Thyroid gland (tissue), 4 donors: ENCODE measurements around the gene BCKDHB. TPM values are rescaled to one million over a fixed set of nuclear protein-coding genes. Genes with fewer than 3 reads are reported as not detected.
A peak's percentile ranks its signal among the peaks of the same experiment; 100 is the strongest.

Experiments
- DNase-seq, 2 donors: peaks; one replicate each; pipeline ENCODE4 v3.0.0-alpha.2; 2019
- H3K27ac ChIP-seq, 3 donors: fragments of 200-600 bp; sonication (generic); 1 replicate in 2 of 3; 2 replicates in 1 of 3; pipeline ENCODE4 v1.5.1; 2016 to 2019; ENCODE audit warnings: mild to moderate bottlenecking in 1 of 3, moderate library complexity in 1 of 3
- H3K27me3 ChIP-seq: fragments of 200-600 bp; sonication (generic); one replicate; pipeline ENCODE4 v1.5.1; 2019
- H3K36me3 ChIP-seq, 2 donors: fragments of 200-600 bp; sonication (generic); one replicate each; pipeline ENCODE4 v1.5.1; 2016 to 2019
- H3K4me1 ChIP-seq, 2 donors: fragments of 200-600 bp; sonication (generic); one replicate each; pipeline ENCODE4 v1.5.1; 2017 to 2019
- H3K4me3 ChIP-seq, 3 donors: fragments of 200-600 bp; sonication (generic); replicated peaks in 1 of 3; 1 replicate in 2 of 3; 2 replicates in 1 of 3; pipeline ENCODE4 v1.5.1; 2016; ENCODE audit warnings: mild to moderate bottlenecking in 1 of 3
- H3K9me3 ChIP-seq: fragments of 200-600 bp; sonication (generic); one replicate; pipeline ENCODE4 v1.5.1; 2017
- CTCF ChIP-seq, 6 experiments: fragments of 200-600 bp in 3 of 6; fragments of 450-650 bp in 3 of 6; sonication (generic) in 3 of 6; IDR thresholded peaks; one replicate each; pipeline ENCODE4 v1.5.1; 2016 to 2019; ENCODE audit warnings: antibody characterized with exemption in 6 of 6, mild to moderate bottlenecking in 2 of 6, inconsistent platforms in 1 of 6, moderate library complexity in 1 of 6
- POLR2A ChIP-seq, 2 donors: fragments of 450-650 bp; IDR thresholded peaks; one replicate each; pipeline ENCODE4 v1.6.1; 2017; ENCODE audit warnings: antibody characterized with exemption in 2 of 2, mild to moderate bottlenecking in 2 of 2, moderate library complexity in 1 of 2
- WGBS, 2 donors: methylation state at CpG; one replicate each; pipeline ENCODE4 v1.1.5; 2017; 5-methylcytosine and 5-hydroxymethylcytosine counted together
- intact Hi-C: fragments of 100-400 bp; cut with DNase I; formaldehyde crosslinking; loops from one replicate; pipeline ENCODE4 v1.15.1; 2023
- total RNA-seq, 4 donors: library from RNA; depleted of rRNA; stranded (reverse); fragments of >200 nt; gene quantifications; one replicate each; pipeline ENCODE4 v1.2.3, GENCODE V29; 2016

Gene BCKDHB
- total RNA-seq, 4 donors from 2014 or later = 16.7 to 36.9 (median 24.4) TPM

- Histone ChIP-seq H3K36me3 (no peaks in the 10 kb centered on the region), H3K27ac (no peak overlapping the region), H3K4me1 (peaks cover 3 to 6% of the 10 kb centered on the region in 2 donors), H3K27me3 (no peaks in the 10 kb centered on the region), H3K9me3 (no peaks in the 10 kb centered on the region), H3K4me3 (no peak overlapping the region)
- intact Hi-C loops = no loop called here
- 93 to 96% methylated on average over 4 of the region's 4 CpGs for WGBS, 2 donors
- no peak for DNase-seq
- no peak for TF ChIP-seq CTCF (IDR thresholded peaks at IDR 0.05)
Measured at GRCh38 chr6:80183019-80183795, 76.7 kb downstream of the BCKDHB start.

- no peak for TF ChIP-seq CTCF (IDR thresholded peaks at IDR 0.05)
- TF ChIP-seq POLR2A (IDR thresholded peaks at IDR 0.05) = no peak
- Histone ChIP-seq H3K36me3 (no peaks in the 10 kb centered on the region), H3K27me3 (no peaks in the 10 kb centered on the region), H3K4me1 (peaks cover 3 to 6% of the 10 kb centered on the region in 2 donors), H3K9me3 (no peaks in the 10 kb centered on the region), H3K4me3 (no peak overlapping the region), H3K27ac (no peak overlapping the region)
- intact Hi-C loops = no loop called here
- DNase-seq = no peak
- WGBS, 2 donors = 94 to 96% methylated on average over 2 of the region's 2 CpGs
Measured at GRCh38 chr6:80185492-80185891, 79.0 kb downstream of the BCKDHB start.

- Histone ChIP-seq H3K36me3 (no peaks in the 10 kb centered on the region), H3K4me1 (peaks cover 3 to 6% of the 10 kb centered on the region in 2 donors), H3K9me3 (no peaks in the 10 kb centered on the region), H3K27me3 (no peaks in the 10 kb centered on the region), H3K27ac (no peak overlapping the region), H3K4me3 (no peak overlapping the region)
- WGBS, 2 donors = 89 to 92% methylated on average over 7 of the region's 7 CpGs
- TF ChIP-seq POLR2A (IDR thresholded peaks at IDR 0.05) (no peak), CTCF (IDR thresholded peaks at IDR 0.05) (no peak)
- no peak for DNase-seq
- intact Hi-C loops = no loop called here
Measured at GRCh38 chr6:80186082-80186481, 79.6 kb downstream of the BCKDHB start.

- no peak overlapping the region for H3K4me3 ChIP-seq
- no peaks in the 10 kb centered on the region for H3K4me1 ChIP-seq
- intact Hi-C loops = no loop called here
- 67 to 77% methylated on average over 4 of the region's 4 CpGs for WGBS, 2 donors
- H3K36me3 ChIP-seq = no peaks in the 10 kb centered on the region
- H3K9me3 ChIP-seq = no peaks in the 10 kb centered on the region
- no peak for DNase-seq
- H3K27me3 ChIP-seq = no peaks in the 10 kb centered on the region
- TF ChIP-seq POLR2A (IDR thresholded peaks at IDR 0.05) = no peak
- no peak for TF ChIP-seq CTCF (IDR thresholded peaks at IDR 0.05)
- no peak overlapping the region for H3K27ac ChIP-seq
Measured at GRCh38 chr6:80196906-80197305, 90.4 kb downstream of the BCKDHB start.

GRCh38 chr6:80197474-80197873 is 91.0 kb downstream of the BCKDHB start:
- Histone ChIP-seq H3K4me3 (no peak overlapping the region), H3K27me3 (no peaks in the 10 kb centered on the region), H3K27ac (no peak overlapping the region), H3K4me1 (no peaks in the 10 kb centered on the region), H3K9me3 (no peaks in the 10 kb centered on the region), H3K36me3 (no peaks in the 10 kb centered on the region)
- DNase-seq = peak in 1 of 2 donors; percentile 11
- intact Hi-C loops = no loop called here
- 30 to 58% methylated on average over 1 of the region's 1 CpG for WGBS, 2 donors
- TF ChIP-seq POLR2A (IDR thresholded peaks at IDR 0.05) = no peak
- TF ChIP-seq CTCF (IDR thresholded peaks at IDR 0.05) = no peak
